Esophagus squamous epithelium (tissue), 5 donors: Measurements from ENCODE around the gene PLEKHA5. TPM values are rescaled to one million over a fixed set of nuclear protein-coding genes. Genes with fewer than 3 reads are reported as not detected.

Experiments used
- DNase-seq: peaks from one replicate; lab custom pipeline; 2025; lab: John Stamatoyannopoulos, UW
- H3K27ac ChIP-seq, 4 donors: fragments of 200-600 bp; sonication (generic); one replicate each; pipeline ENCODE4 v1.5.1; 2016 to 2019; ENCODE audit warnings: mild to moderate bottlenecking in 1 of 4
- H3K27me3 ChIP-seq, 4 donors: fragments of 200-600 bp; sonication (generic); 1 replicate in 3 of 4; 2 replicates in 1 of 4; pipeline versions ENCODE4 v1.5.1 to v1.6.0; 2017 to 2021; ENCODE audit warnings: antibody characterized with exemption in 1 of 4
- H3K36me3 ChIP-seq, 3 donors: fragments of 200-600 bp; sonication (generic); one replicate each; pipeline ENCODE4 v1.5.1; 2016 to 2019
- H3K4me1 ChIP-seq, 3 donors: fragments of 200-600 bp; sonication (generic); one replicate each; pipeline ENCODE4 v1.5.1; 2017 to 2019
- H3K4me3 ChIP-seq, 4 donors: fragments of 200-600 bp; sonication (generic); 1 replicate in 3 of 4; 2 replicates in 1 of 4; pipeline ENCODE4 v1.5.1; 2016 to 2019; ENCODE audit warnings: mild to moderate bottlenecking in 2 of 4, moderate library complexity in 1 of 4
- H3K9me3 ChIP-seq, 3 donors: fragments of 200-600 bp; sonication (generic); one replicate each; pipeline ENCODE4 v1.5.1; 2016 to 2019
- POLR2A ChIP-seq, 4 donors: fragments of 450-650 bp; IDR thresholded peaks; one replicate each; pipeline ENCODE4 v1.6.1; 2017; ENCODE audit warnings: antibody characterized with exemption in 4 of 4, mild to moderate bottlenecking in 4 of 4, moderate library complexity in 3 of 4
- WGBS, 2 donors: methylation state at CpG; one replicate each; pipeline ENCODE4 v1.1.5; 2018; 5-methylcytosine and 5-hydroxymethylcytosine counted together
- intact Hi-C: fragments of 100-400 bp; cut with DNase I; formaldehyde crosslinking; loops from one replicate; pipeline ENCODE4 v1.15.0; 2022
- total RNA-seq, 4 donors: library from RNA; depleted of rRNA; stranded (reverse); fragments of >200 nt; gene quantifications; one replicate each; pipeline ENCODE4 v1.1.0, GENCODE V29; 2016
- TF ChIP-seq, protein P1 (sequence below), 6 experiments: fragments of 450-650 bp in 4 of 6; fragments of 200-600 bp in 2 of 6; sonication (generic) in 2 of 6; IDR thresholded peaks; one replicate each; pipeline ENCODE4 v1.5.1; 2016 to 2019; ENCODE audit warnings: antibody characterized with exemption in 6 of 6, mild to moderate bottlenecking in 4 of 6, moderate library complexity in 4 of 6
- donor health status: DM: yes; HTN: yes; CAD: no.

PLEKHA5 gene
- total RNA-seq, 4 donors from 2014 or later = 16.1 to 43.7 (median 29.3) TPM

DNA sequence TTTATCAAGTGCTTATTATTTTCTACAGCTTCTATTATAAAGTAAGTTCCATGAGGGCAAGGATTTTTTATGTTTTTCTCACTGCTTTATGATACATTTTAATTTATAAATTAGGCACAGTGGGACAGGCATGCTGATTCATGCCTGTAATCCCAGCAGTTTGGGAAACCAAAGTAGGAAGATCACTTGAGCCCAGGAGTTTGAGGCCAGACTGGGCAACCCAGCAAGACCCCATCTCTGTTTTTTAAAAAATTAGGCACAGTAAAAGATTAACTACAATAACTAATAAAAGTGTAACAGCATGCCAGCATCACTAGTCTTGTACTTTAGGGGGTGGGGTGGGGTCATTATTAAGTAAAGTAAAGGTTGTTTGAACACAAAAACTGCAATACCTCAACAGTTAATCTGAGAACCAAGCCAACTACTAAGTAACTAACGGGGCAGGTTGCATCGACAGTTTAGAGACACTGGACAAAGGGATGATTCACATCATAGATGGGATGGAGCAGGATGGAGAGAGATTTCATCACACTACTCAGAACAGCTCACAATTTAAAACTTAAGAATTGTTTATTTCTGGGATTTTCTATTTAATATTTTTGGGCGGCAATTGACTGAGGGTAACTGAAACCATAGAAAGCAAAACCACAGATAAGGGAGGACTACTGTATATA, 119.5 kb downstream of the PLEKHA5 start:
- DNase-seq = no peak
- intact Hi-C loops = no loop called here
- H3K4me1 ChIP-seq = peaks cover 0 to 6% (median 0%) of the 10 kb centered on the region in 3 donors
- H3K4me3 ChIP-seq = no peak overlapping the region
- H3K27me3 ChIP-seq = no peaks in the 10 kb centered on the region
- 58 to 75% methylated on average over 3 of the region's 3 CpGs for WGBS, 2 donors
- no peaks in the 10 kb centered on the region for H3K9me3 ChIP-seq
- TF ChIP-seq, protein P1, sequence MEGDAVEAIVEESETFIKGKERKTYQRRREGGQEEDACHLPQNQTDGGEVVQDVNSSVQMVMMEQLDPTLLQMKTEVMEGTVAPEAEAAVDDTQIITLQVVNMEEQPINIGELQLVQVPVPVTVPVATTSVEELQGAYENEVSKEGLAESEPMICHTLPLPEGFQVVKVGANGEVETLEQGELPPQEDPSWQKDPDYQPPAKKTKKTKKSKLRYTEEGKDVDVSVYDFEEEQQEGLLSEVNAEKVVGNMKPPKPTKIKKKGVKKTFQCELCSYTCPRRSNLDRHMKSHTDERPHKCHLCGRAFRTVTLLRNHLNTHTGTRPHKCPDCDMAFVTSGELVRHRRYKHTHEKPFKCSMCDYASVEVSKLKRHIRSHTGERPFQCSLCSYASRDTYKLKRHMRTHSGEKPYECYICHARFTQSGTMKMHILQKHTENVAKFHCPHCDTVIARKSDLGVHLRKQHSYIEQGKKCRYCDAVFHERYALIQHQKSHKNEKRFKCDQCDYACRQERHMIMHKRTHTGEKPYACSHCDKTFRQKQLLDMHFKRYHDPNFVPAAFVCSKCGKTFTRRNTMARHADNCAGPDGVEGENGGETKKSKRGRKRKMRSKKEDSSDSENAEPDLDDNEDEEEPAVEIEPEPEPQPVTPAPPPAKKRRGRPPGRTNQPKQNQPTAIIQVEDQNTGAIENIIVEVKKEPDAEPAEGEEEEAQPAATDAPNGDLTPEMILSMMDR (IDR thresholded peaks at IDR 0.05) = no peak
- TF ChIP-seq POLR2A (IDR thresholded peaks at IDR 0.05) = no peak
- H3K36me3 ChIP-seq = no peaks in the 10 kb centered on the region
- H3K27ac ChIP-seq = no peak overlapping the region

DNA sequence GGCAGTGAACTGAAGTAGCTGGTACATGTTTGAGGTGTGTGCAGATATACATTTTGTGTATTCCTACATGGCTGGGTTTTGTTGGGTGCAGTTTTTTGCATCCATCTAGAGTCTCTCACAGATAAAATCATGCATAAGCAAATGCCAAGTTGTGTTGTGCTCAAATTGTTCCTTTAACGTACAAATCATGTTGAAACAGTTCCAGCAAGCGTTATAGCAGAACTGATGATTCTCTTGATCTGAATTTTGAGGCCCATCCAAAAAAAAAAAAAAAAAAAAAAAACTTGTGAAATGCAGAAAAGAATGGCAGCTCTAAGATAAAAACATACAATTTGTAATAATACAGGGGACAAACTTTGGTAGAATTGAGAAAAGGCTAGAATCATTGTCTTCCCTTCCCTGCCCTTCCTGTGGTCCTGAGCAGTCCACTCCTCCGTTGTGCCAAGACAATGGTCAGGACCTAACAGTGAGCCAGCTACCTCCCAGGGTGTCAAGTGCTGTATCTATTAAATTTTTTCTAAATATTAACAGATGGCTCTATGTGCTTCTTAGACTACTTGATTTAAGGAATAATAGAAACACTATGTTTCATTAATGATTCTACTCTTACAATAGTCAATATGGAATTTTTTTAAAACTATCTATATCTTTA, 122.1 kb downstream of the PLEKHA5 start:
- WGBS, 2 donors = 37 to 62% methylated on average over 3 of the region's 3 CpGs
- H3K36me3 ChIP-seq = peaks cover 0 to 7% (median 0%) of the 10 kb centered on the region in 3 donors
- no peak for DNase-seq
- no peak overlapping the region for H3K27ac ChIP-seq
- intact Hi-C loops = no loop called here
- H3K4me1 ChIP-seq = no peaks in the 10 kb centered on the region
- H3K27me3 ChIP-seq = no peaks in the 10 kb centered on the region
- no peaks in the 10 kb centered on the region for H3K9me3 ChIP-seq
- no peak overlapping the region for H3K4me3 ChIP-seq
- TF ChIP-seq, protein P1 (IDR thresholded peaks at IDR 0.05) = no peak

DNA sequence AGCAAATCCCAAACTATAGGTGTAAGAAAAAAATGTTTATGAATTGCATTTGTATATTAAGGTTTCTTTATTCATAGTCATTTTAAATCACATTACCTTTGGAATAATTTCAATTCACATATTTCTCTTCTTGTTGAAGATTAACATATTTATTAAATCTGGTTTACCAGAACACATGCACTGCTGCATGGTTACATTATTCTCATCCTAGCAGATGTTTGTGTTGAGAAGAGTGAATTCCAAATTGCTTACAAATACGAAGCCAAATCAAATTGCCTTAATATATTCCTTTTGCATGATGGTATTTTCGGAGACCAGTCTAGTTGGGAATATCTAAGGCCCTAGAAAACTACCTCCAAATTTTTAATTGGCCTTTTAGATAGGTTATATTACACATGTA, 130.6 kb downstream of the PLEKHA5 start:
- H3K4me3 ChIP-seq = no peak overlapping the region
- no peak for DNase-seq
- no peaks in the 10 kb centered on the region for H3K9me3 ChIP-seq
- intact Hi-C loops = no loop called here
- H3K27me3 ChIP-seq = no peaks in the 10 kb centered on the region
- H3K27ac ChIP-seq = no peak overlapping the region
- TF ChIP-seq POLR2A (IDR thresholded peaks at IDR 0.05) = no peak
- TF ChIP-seq, protein P1 (IDR thresholded peaks at IDR 0.05) = no peak
- H3K36me3 ChIP-seq = peaks cover 0 to 33% (median 0%) of the 10 kb centered on the region in 3 donors
- no peaks in the 10 kb centered on the region for H3K4me1 ChIP-seq
- 83 to 94% methylated on average over 2 of the region's 2 CpGs for WGBS, 2 donors

DNA sequence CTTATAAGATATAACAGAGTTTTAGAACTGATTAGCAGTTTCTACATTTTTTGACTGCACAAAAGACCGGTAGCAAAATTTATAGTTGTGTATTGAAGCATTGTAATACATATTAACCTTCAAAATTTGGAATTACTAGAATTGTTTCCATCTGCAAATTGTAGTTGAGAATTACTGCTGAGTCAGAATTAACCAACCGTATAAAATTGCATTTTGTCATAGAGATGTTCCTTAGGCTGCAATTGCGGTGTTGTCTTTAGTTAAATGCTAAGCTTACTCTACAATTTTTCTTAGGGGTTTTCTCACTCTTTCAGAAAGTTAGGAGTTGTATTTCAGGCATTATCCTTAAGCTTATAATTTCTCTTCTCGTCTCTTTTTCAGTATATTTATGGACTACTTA, 132.2 kb downstream of the PLEKHA5 start:
- H3K27me3 ChIP-seq = no peaks in the 10 kb centered on the region
- no peak overlapping the region for H3K4me3 ChIP-seq
- no peak overlapping the region for H3K27ac ChIP-seq
- no peaks in the 10 kb centered on the region for H3K4me1 ChIP-seq
- no peak for DNase-seq
- 86 to 94% methylated on average over 4 of the region's 4 CpGs for WGBS, 2 donors
- no peak for TF ChIP-seq POLR2A (IDR thresholded peaks at IDR 0.05)
- TF ChIP-seq, protein P1 (IDR thresholded peaks at IDR 0.05) = no peak
- no peaks in the 10 kb centered on the region for H3K9me3 ChIP-seq
- intact Hi-C loops = no loop called here
- peaks cover 0 to 40% (median 0%) of the 10 kb centered on the region in 3 donors for H3K36me3 ChIP-seq

DNA sequence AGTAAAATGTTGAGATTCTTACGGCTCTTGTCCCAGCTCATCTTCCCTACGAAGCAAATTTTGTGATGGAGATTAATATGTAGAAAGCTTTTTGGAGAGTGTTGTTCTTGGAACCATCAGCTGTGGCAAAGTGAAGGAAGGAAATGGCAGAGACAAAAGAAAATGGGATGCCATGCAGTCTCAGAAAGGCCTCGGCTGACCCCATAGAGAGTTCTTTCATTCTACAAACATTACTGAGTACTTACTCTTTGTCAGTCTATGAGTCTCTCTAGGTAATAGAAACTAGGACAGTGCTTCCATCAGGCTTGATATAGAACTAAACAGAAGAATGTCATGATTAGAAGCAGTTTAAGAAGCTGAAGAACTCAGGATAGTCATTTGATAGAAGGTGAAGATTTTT, 134.1 kb downstream of the PLEKHA5 start:
- TF ChIP-seq, protein P1 (IDR thresholded peaks at IDR 0.05) = no peak
- TF ChIP-seq POLR2A (IDR thresholded peaks at IDR 0.05) = no peak
- 69 to 89% methylated on average over 3 of the region's 3 CpGs for WGBS, 2 donors
- Histone ChIP-seq H3K36me3 (peaks cover 0 to 38% (median 0%) of the 10 kb centered on the region in 3 donors), H3K27ac (no peak overlapping the region), H3K4me1 (no peaks in the 10 kb centered on the region), H3K9me3 (no peaks in the 10 kb centered on the region), H3K4me3 (no peak overlapping the region), H3K27me3 (no peaks in the 10 kb centered on the region)
- DNase-seq = no peak
- intact Hi-C loops = no loop called here
